Measurements from ENCODE around the gene HGFAC. TPM values are rescaled to one million over a fixed set of nuclear protein-coding genes. Genes with fewer than 3 reads are reported as not detected.

The HGFAC gene
- total RNA-seq, 1 donor from 2014 or later = not detected

DNA sequence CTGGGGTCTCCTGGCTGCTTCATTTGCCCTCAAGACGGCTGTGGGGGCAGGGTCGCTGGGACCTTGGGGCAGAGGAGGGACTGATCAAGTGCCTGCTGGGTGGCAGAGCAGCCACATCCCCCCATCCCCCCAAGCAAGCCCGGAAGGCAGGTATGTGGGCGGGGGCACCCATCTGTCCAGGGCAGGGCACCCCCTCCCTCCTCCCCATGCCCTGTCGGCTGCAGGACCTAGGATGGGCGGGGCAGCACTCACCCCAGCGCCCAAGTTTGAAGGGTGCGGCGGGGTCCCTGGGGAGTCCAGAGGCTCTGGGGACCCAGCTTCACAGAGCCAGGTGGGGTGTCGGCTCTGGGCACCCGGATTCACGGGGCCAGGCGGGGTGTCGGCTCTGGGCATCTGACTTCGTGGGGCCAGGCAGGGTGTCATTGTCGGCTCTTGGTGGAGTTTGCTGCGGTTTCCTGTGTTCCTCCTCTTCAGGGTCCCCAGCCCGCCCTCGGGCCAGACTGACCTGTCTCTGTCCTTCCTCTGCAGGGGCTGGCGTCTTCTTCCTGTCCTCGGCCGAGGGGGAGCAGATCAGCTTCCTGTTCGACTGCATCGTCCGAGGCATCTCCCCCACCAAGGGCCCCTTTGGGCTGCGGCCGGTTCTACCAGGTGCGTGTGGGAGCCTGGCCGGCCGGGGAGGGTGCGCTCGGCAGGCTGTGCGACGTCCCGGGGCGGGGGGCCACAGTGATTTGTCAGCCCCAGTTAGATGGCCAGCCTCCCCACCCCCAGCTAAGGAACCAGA, 43.4 kb downstream of the HGFAC start:
- H3K36me3 ChIP-seq (ENCODE audit: control insufficient read depth, insufficient read depth, low read length) = no peaks in the 10 kb centered on the region
- peak overlapping the region; percentile 37 for H3K4me3 ChIP-seq (ENCODE audit: low read depth, low read length)
- no peak for TF ChIP-seq CTCF (IDR thresholded peaks at IDR 0.05; ENCODE audit: insufficient read depth, low read length, severe bottlenecking)
- DNase-seq (ENCODE audit: low read depth) (no peak), FAIRE-seq (no peak)
- no peaks in the 10 kb centered on the region for H3K27me3 ChIP-seq (ENCODE audit: control insufficient read depth, insufficient read depth, low read length)

GRCh38 chr4:3485886-3486540, 44.2 kb downstream of the HGFAC start:
- Histone ChIP-seq H3K36me3 (ENCODE audit: control insufficient read depth, insufficient read depth, low read length) (no peaks in the 10 kb centered on the region), H3K4me3 (ENCODE audit: low read depth, low read length) (peak overlapping the region; percentile 37), H3K27me3 (ENCODE audit: control insufficient read depth, insufficient read depth, low read length) (no peaks in the 10 kb centered on the region)
- no peak for DNase-seq (ENCODE audit: low read depth)
- no peak for FAIRE-seq
- no peak for TF ChIP-seq CTCF (IDR thresholded peaks at IDR 0.05; ENCODE audit: insufficient read depth, low read length, severe bottlenecking)

DNA sequence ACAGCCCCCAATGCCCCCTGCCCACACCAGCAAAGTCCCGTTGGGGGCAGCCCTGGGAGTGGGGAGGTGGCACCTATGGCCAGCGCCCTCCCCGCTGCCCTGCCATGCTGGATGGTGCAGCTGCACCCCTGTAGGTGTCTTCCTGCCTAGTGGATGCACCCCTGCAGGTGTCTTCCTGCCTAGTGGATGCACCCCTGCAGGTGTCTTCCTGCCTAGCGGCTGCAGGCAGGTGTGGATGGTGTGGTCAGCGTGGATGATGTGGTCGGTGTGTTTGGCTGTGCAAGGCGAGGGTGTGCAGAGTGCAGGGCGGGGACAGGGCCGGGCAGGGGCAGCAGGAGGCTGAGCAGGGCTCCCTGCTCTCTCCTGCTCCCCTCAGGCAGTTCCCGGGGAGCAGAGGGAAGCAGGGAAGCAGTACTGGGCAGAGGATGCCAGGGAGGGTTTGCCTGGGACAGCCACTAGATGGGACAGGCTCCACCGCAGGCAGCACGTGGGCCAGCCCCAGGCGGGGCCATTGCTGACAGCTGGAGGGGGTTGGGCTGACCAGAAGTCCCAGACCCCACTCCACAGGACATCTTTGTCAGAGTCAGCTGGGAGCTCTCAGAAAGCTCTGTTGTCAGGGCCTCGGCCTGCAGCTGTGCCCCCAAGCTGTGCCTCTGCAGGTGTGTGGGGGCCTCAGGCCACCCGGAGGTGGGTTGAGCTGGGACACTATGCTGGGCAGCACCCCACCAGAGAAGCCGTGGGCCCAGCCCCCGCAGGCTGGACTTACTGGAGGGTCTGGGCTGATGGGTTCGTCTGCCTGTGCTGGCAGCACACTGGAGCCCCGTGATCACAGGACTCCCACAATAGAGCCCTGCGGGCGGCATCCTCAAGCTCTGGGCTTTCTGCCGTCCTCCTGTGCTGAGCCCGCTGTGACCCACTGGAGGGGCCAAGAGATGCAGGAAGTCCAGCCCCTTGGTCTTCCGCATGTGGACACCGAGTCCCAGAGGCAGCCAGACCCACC, 45.1 kb downstream of the HGFAC start:
- no peaks in the 10 kb centered on the region for H3K27me3 ChIP-seq (ENCODE audit: control insufficient read depth, insufficient read depth, low read length)
- no peak for TF ChIP-seq CTCF (IDR thresholded peaks at IDR 0.05; ENCODE audit: insufficient read depth, low read length, severe bottlenecking)

GRCh38 chr4:3487861-3488260, 46.1 kb downstream of the HGFAC start:
- H3K4me3 ChIP-seq (ENCODE audit: low read depth, low read length) = no peak overlapping the region
- DNase-seq (ENCODE audit: low read depth) = no peak
- no peak for FAIRE-seq
- no peaks in the 10 kb centered on the region for H3K27me3 ChIP-seq (ENCODE audit: control insufficient read depth, insufficient read depth, low read length)
- TF ChIP-seq CTCF (IDR thresholded peaks at IDR 0.05; ENCODE audit: insufficient read depth, low read length, severe bottlenecking) = no peak
- peaks cover 4% of the 10 kb centered on the region for H3K36me3 ChIP-seq (ENCODE audit: control insufficient read depth, insufficient read depth, low read length)

More for the DNA sequence above, 45.1 kb downstream of the HGFAC start:
- DNase-seq (ENCODE audit: low read depth) (no peak), FAIRE-seq (no peak)
- H3K4me3 ChIP-seq (ENCODE audit: low read depth, low read length) = no peak overlapping the region
- no peaks in the 10 kb centered on the region for H3K36me3 ChIP-seq (ENCODE audit: control insufficient read depth, insufficient read depth, low read length)

DNA sequence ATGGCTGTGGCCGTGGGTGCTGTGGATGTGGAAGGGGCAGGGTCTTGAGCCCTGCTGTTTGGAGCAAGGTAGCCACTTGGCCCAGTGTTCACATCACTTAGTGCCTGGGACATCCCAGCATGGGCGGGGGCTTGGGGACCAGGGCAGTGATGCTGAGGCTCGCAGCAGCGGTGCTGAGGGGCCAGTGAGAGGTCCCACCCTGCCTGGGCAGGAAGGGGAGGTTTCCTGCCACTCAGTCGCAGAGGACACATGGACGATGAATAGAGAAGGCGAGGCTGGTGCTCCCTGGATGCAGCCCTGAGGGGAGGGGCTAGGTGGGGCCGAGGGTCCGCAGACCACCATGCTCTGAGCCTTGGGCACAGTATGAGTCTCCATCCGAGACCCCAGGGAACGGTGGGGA, 47.1 kb downstream of the HGFAC start:
- no peaks in the 10 kb centered on the region for H3K27me3 ChIP-seq (ENCODE audit: control insufficient read depth, insufficient read depth, low read length)
- H3K4me3 ChIP-seq (ENCODE audit: low read depth, low read length) = no peak overlapping the region
- peaks cover 4% of the 10 kb centered on the region for H3K36me3 ChIP-seq (ENCODE audit: control insufficient read depth, insufficient read depth, low read length)
- no peak for FAIRE-seq
- DNase-seq (ENCODE audit: low read depth) = no peak
- TF ChIP-seq CTCF (IDR thresholded peaks at IDR 0.05; ENCODE audit: insufficient read depth, low read length, severe bottlenecking) = no peak
